Renal cortical epithelial cell (primary cell): ENCODE results near the gene ROPN1. TPM values are rescaled to one million over a fixed set of nuclear protein-coding genes. Genes with fewer than 3 reads are reported as not detected.
"Not testable (repeated sequence)": the region's sequence is repeated elsewhere in the genome, so short reads cannot be mapped to it uniquely, and the experiment has no call there.

Source experiments
- DNase-seq: peaks from one replicate; pipeline ENCODE4 v3.0.0-alpha.2; 2011; ENCODE audit warnings: low read depth
- total RNA-seq: library from RNA; depleted of rRNA; stranded (reverse); fragments of >200 nt; gene quantifications from 2 replicates; pipeline ENCODE4 v1.2.3, GENCODE V29; 2014

Gene ROPN1
- total RNA-seq, 1 donor from 2014 or later, result not detected

DNA sequence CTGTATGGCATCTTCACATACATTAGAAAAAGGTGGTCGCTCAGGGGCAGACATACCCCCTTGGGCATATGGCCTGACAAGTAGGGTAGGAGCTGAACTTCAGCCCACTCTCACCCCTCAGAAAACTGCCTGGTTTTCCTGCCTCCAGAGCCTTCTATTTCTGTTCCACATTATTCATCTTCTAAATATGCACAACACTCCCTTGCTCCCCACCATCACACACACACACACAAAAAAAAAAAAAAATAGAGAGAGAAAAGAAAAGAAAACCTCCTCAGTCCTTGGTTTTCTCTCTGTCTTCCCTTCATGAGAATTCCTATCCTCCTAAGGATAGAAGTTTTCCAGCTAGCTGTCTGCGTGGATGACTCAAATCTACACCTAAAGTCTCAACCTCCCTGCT is 5.6 kb upstream of the ROPN1 start:
- no peak for DNase-seq

DNA sequence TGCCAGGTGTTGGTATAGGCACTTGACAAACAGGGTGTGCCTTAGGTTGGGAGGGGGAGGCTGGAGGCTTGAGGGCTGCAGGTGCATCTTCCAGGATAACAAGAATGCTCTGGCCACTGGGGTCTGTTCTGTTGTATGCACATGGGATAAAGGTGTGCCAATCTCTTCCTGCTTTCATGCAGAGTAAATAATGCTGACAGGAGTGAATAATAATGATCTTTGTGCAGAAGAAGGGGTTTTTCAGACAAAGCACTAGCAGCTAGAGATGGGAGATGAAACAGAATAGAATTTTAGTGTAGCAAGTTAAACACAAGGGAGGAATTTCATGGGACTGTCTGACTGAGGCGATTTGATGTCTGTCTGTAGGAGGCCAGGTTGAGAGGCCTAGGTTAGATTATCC is 1.9 kb upstream of the ROPN1 start:
- DNase-seq, result no peak

DNA sequence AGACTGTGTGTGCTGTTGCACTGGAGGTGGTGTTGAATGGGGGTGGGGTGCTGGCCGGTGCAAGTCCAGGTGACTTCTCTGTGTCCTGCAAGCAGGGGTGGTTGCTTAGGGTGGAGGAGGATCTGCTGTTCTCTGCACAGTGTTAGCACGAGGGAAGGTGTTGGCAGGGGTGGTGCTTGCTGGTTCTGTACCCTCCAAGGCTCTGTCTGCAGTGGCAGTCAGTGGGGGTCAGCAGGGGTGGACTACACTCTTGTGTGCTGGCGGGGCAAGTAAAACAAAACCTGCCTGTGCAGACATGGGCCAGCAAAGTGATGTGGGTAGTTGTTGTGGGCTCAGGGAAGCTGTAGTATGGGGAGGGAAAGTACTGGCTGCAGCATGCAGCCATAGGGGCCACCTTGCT is 5.5 kb downstream of the ROPN1 start:
- no peak for DNase-seq

DNA sequence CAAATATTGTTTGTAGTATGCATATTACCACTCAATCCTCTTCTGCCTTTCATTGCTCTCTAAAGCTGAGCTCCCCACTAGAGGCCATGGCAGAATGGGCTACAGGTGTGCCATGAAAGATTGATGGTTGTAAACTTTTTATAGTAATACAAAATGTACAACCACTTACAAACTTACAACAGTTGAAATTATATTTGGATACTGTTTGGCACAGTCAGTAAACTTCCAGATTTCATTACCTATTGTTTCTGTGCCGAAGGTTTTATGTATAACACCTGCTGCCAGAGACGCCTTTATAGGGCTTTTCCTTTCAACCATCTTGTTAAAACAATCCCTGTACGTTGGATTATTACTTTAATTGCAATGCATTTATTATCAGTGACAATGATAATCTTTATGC is 7.0 kb downstream of the ROPN1 start:
- DNase-seq, result no peak

DNA sequence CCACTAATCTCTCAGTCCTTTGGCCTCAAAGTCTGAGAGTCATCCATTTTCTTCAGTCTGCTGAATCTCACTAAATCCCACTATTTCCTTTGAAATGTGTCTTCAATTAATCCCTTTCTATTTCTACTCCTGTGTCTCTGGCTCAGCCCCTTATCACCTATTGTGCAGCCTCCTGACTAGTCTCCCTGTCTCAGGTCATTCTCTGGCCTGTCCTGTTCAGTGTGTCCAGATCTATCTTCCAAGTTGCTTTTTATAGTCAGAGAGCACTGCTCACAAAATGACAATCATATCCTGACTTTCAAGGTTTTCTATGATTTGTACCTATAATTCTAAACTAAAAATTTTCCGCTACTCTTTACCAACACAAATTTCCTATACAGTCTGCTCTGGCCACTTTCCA is 7.6 kb downstream of the ROPN1 start:
- DNase-seq, result no peak

DNA sequence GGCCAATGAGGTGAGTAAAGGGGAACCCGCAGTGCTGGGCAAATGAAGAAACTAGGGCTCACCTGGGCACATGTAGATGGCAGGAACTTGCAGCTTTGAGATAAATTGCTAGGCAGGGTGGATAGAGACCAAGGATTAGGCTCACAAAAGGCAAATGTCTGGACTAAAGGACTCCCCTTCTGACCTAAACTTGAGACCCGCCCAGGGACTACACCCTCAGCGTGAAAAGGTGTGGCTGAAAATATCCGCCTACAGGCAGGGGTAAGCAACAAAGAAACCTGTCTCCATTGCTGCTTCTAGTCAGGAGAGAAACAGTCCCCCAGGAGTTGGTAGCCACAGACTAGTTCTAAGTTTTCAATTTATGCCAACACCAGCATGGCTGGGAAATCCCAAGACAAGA is 10.6 kb downstream of the ROPN1 start:
- DNase-seq, result not testable (repeated sequence)

DNA sequence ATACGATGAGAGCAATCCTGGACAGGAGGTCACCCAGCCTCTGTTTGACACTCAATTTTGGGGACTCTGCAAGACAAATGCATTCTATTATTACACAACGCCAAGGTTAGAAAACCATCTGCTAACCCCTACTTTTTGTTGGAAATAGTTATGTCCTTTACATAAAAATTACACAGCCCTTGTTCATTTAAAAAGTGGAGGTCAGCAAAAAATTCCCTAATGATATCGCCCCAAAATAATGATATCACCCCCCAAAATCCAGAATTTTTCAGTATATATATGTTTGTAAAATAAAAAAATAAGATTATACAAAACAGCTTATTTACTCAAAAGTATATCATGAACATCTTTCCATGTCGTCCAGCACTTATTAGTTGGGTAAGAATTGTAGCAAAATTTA is 11.4 kb downstream of the ROPN1 start:
- no peak for DNase-seq

DNA sequence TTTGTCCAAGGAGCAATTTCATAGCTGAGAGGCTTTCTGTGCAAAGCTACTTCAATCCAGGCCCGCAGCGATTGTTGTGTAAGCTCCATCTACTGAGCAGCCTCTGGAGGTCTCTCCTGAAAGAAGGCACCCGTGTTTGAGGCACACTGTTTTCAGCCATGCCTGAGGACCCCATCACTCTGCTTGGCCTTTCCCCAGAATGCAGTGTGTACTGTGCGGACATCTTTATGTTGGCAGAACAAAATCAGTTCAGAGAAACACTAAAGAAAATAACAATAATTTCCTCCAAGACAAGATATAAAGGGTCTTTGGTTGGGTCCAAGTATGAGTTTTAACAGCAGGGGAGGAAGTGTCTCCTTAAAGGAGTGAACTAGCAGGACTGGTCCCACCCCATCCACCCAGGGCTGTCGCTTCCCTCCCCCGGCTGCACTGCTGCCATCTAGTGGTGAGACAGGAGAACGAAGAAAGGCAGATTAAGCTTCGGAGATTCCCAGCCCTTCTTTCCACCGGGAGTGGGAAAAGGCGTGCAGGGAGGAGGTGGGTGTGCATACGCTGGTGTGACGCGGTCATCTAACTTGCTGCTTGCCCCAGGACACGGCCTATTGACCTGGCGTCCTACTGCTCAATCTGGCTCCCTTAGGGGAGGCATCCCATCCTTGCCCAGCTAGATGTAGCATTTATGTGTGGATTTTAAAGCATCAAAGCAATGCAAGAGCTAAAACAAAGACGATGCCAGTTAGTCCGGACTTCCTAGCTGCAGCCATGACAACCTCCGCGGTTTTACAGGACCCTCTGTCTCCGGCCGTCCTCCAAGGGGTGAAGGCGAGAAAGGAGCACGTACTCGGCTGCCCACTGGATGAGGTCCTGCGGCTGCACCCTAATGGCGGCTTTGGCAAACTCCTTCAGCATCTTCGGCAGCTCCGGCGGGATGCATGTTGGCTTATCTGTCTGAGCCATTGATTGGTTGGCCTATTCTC is 12.1 kb downstream of the ROPN1 start:
- DNase-seq, result peak; percentile 17

DNA sequence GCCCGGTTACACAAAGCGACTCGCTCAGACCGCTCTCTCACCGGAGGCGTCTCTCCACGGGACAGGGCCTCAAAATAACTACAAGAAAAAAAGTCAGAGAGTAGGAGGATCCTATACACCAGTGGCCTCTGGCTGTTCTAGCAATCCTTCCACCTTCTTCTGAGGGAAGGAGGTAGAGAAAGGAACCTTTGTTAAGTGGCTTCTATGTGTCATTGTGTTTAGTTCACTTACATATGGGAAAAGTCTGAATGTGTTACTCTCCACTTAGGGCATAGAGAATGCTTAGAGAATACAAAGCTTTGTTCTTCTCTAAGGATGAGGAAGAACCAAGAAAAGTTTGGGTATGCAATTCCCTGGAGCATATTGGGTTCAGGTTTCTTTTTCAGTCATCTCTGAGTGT is 15.0 kb downstream of the ROPN1 start:
- not testable (repeated sequence) for DNase-seq

DNA sequence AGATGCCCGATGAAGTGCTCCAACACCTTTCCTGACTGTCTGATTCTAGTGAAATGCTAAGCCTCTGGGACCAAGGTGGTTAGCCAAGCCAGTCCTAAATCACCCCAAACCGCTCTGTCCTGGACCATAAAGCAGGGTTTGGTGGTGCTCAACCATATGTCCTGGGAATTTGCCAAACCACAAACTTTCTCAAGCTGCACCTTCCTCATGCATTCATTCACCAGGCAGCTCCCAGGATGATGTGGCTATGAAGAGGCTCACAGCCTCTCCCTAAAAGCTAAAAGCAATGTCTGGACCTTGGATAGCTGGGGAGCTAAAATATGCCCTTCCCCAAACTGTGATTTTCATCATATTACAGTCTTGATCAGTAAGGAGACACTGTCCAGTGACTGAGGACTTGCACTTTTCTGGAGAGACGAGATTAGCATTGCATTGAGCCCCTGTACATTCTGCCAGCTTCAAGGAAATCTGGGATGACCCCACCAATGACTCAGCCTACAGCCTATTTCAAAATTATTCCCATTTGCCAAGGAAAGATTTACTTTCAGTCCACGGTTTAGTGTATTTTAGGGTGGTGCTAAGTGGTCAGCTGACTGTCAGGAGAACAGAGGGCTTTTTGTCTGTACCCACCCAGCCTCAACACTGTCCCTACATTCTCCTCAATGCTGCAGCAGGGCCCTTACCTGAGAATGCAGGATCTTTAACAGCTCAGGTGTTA is 15.6 kb downstream of the ROPN1 start:
- DNase-seq, result peak; percentile 20

DNA sequence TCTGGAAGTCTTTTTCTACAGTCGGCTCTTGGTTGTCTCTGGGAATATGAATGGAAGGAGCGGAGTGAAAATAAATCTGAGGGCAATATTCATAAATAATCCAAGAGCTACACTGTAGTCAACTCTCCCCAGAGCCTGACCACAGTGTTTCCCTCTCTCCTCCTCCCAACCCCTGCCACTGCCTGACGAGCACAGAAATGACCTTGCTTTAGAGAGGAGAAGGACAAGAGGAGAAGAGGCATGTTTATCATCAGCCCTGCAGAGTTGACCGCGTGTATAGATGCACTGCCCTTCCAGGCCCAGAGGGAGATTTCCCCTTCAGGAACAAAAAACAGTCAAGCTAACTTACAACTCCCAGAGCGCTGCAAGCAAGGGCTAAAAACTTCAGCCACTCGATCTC is 16.9 kb downstream of the ROPN1 start:
- DNase-seq, result not testable (repeated sequence)

DNA sequence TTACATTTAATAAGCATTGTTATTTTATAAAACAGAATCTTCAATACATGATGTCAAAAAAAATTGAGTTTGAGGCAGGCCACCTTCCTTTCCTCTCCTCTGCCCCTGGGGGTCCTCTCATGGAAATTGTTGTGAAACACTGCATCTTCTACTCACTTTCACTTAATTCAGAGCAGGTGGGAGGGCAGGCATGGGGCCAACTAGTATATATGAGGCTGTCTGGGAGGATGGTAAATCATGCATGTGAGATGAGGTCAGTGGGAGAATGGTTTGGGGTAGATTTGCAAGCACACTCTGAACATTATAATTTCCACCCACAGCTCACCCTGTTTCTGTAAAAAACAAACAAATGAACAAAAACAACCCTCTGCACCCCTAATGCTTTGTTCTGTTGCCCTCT is 20.5 kb downstream of the ROPN1 start:
- DNase-seq, result no peak

DNA sequence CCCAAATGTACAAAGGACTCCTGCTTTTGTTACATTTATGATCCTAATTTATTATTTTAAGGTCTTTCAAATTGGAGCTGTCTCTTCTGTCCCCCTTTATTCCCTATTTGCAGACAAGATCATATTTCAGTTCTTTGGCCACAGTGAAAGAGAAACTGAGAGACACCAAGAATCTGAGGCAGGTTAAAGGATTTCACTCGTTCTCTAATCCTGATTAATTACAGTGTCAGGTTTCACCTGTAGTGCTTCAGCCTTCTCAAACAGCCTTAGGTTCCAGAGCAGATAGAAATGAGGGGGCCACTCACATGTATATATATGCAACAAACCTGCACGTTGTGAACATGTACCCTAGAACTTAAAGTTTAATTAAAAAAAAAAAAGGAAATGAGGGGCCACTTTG is 24.7 kb downstream of the ROPN1 start:
- DNase-seq, result not testable (repeated sequence)

DNA sequence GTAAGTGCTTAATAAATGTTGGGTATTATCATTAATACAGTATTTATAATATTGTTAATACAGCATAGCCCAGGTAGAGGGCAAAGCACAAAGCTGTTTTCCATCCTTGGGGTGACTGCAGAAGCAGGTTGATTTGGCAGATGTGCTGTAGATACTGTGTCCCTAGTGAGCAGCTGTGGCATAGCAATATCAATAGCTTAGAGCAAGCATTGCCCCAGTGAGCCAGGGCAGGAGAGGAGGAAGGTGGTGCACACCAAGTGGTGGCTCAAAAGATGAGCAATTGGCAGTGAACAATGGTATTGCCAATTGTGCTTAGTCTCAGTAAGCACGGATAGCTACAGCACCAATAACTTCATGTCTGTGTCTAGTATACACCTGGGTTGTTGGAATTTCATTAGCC is 25.1 kb downstream of the ROPN1 start:
- not testable (repeated sequence) for DNase-seq

DNA sequence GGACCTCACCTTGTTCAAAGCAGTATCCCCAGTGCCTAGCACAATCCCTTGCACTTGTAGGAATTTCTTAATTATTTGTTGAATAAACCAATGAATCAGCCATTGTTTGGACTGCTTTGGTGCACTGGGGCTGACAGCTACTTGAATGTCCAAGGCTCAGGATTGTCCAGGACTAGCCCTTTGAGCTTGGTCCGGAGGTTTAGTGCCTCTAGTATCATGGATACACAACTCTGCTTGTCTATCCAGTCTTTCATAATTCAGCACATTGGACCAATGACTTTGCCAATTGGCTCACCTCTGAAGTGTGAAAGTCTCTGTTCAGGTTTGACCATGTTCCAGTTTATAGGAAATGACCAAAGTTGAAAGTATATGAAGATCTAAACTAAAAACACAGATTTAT is 27.1 kb downstream of the ROPN1 start:
- not testable (repeated sequence) for DNase-seq

DNA sequence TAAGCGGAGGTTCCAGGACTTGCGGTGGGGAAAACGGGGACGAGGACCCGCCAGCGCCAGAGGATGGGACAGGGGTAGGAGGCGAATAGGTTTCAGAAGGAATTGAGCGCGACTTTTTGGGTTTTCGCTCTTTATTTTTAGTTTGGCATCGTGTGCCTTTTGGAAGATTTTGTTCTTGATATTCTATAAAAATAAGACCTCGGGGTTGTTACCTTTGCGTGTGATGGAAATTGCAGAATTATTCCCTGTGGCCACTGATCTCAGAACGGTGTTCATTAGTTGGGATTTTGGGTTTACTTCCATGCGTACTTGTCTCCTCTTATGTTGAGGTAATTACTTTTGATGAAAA is 30.4 kb downstream of the ROPN1 start:
- no peak for DNase-seq

DNA sequence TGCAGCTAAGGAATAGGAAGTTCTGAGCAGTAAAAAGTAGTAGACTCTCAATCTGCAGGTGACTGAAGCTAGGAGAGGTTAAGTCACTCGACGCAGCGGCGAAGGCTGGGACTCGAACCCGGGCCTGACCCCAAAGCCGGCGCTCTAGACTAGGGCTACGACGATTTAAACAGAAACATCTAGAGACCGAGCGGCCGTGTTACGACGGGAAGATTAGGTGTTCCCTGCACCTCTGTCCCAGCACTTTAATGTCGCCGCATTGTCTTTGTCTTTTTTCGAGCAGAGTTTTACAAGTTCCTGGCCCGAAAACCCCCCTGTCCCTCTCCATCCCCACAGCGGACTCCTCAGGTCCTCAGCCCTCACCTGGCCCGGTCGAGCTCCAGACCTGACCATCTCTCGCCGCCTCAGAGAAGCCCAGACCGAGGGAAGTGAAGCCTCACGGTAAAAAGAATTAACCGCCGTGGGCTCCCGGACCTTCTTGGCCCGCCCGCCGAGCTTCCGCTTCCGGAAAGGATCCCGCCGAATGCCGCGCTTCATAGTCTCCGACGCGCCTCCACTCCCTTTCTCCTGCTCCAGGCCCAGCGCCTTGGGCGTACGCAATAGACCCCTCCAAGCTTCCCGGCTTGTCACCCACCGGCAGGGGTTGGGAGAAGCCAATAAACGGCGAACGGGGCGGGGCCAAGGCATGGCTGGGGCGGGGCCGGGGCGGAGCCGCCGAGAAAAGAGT is 31.0 kb downstream of the ROPN1 start, which contains the start of gene CCDC14:
TSS of gene CCDC14 (minus strand) at position 449 of the 727 bp plus-strand sequence. CDS start at position 393, 56 bp downstream.
- DNase-seq, result peak; percentile 93

DNA sequence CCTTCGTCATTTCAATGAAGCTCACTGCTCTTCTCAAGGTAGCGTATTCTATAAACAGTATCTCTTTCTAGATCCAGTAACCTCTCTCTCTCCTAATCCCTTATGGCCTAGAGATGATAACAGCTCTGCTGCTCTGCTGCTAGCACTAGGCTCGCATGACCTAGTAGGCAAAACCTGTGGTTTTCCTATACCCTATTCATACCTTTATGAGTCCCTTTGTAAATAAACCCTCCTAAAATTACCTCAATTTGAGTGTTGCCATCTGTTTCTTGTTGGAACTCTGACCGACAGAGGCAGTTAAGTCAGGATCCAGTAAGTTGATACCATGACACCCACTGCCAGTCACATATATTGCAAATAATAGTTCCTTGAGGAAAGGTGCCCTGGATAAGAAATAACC is 38.2 kb downstream of the ROPN1 start:
- DNase-seq, result no peak

DNA sequence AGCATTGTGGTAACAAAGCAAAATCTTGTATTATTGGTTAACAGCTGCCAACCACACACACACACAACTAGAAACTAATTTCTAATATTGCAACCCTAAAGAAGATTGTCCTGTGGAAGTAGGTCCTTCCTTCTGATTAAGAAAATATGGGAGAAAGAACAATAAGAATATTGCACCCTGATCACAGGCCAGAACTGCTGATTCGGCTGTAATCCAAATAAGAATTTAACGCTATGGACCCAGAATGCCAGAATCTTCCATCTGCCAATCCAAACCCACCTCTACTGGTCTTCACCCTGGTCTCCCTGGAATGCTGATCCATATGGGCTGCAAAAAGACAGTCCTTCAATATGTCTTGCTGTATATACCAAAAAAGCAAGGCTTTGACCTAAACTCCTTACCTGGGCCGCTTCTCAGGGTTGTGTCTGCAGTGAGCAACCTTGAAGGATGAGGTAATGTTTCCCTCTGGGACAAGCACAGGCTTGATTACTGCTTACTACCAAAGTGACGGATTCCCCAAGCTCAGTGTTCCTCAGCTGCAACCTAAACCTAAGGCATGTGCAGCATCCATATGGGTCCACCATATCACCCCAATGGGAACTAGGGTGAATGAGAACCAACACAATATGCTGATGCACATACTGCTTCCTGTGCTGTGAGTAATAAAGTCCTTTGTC is 38.9 kb downstream of the ROPN1 start:
- no peak for DNase-seq

DNA sequence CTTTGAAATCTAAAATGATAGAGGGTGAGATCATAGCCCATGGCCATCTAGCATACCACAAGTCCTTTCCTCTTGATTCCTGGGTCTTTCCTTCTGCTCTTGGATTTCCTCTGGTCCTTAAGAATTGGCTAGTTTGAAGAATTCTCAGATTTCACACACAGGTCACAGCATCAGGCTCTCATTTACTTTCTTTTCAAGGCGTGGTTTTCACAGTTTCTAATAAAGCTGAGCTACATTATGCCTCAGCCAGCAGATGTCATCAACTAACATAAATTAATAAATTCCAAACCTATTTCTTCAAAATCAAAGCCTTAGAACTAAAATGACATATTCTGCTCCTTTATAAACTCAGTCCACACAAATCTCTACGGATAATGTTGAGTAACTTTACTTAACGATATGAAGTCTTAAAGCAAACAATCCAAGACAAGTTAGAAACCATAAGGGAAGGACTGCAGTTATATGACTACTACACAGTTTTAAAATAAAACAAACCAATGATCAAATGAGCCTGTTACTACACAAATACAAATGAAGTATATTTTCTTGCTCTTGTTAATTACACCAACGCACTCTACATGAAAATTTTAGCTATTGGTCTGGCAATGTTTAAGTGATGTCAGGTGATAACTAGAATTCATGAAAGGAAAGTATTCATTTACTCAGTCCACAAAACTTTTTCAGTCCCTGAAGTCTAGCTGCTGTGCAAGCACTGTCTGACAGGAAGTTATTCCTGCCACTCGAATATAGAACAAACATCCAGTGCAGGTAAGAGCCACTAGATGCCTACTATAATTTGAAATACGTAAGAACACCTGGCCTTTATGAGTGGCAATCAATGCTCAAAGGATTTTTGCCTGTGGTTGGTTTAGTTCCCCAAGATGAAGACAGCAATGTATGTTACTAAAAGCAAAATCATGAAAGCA is 40.1 kb downstream of the ROPN1 start:
- DNase-seq, result no peak

DNA sequence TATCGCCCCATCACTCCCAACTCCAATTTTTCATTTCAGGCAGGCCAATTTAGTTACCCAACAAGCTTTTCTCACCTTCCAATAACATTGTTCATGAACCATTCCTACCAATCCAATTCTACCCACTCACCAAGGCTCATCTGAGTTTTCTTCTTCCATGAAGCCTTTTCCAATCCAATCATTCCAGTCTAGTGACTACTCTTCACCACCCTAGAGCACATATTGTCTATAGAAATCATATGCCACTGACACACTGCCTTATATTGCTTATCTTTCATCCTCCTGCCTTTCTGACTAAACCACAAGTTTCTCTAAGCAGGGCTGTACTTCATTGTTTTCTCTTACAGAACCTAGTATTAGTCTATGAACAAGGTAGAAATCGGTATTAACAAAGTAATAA is 42.3 kb downstream of the ROPN1 start:
- DNase-seq, result no peak
